ENCODE data around the gene MRTFA.

Gene MRTFA

GRCh38 chr22:40486962-40487602, 149.4 kb downstream of the MRTFA start:
- DNase-seq = no peak

- peak in 1 of 4 experiments; percentile 26 for DNase-seq
Observed at GRCh38 chr22:40485813-40486667, 150.5 kb downstream of the MRTFA start.

- DNase-seq = no peak
Observed at GRCh38 chr22:40484906-40485669, 151.4 kb downstream of the MRTFA start.

GRCh38 chr22:40482886-40483285, 153.6 kb downstream of the MRTFA start:
- DNase-seq = no peak

DNA sequence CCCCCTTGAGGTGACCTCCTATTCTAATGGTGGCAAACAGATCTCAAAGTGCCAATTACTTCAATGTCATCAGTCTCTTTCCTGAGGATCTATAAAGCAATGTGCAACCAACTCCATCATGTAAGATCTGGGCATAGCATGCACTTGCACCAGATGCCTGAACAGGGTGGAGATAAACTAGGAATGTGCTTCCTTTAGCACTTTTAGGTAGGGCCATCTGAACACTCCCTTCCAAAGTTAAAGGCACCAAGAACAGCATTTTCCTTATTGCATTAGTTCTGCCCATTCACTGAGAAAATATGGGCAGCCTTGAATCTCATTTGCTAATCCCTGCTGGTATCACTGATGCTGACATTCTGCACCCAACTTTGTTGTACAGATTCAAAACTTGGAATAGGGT, 154.1 kb downstream of the MRTFA start:
- no peak for DNase-seq

- DNase-seq = peak; percentile 17 to 43 (median 28)
Observed at GRCh38 chr22:40480996-40481395, 155.5 kb downstream of the MRTFA start.

GRCh38 chr22:40479887-40480538, 156.5 kb downstream of the MRTFA start:
- DNase-seq = peak in 3 of 4 experiments; percentile 13 to 61 (median 47)

- no peak for DNase-seq
Observed at GRCh38 chr22:40479126-40479800, 157.3 kb downstream of the MRTFA start.

DNA sequence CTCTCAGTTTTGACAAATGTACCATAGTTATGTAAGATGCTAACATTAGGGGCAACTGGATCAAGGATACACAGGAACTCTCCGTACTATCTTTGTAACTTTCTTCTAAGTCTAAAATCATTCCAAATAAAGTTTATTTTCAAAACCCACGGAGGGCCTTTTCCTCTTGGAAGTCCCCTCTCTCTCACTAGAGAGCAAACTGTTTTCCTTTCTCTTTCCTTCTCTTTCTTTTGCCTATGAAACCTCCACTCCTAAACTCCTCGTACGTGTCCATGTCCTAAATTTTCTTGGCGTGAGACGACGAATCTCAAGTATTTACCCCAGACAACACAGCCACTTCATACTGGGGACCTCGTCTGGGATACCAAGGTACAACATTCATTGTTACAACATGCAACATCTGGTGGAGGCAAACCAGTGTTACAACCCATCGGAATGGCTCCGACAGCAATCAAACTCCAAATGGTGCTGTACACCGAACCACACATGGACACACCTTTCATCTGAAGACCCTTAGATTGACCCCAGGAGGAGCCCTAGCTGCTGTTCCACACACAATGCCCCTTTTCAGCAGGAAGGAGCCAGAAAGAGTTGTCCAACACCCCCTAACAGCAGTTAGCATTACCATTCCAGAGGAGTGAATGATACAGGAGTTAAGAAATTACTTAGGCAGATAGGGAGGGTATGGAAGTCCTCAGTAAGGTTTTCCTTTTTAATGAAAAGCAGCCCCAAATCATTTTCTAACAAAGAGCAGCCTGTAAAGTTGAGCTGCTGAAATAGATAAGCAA, 158.0 kb downstream of the MRTFA start:
- DNase-seq = no peak

DNA sequence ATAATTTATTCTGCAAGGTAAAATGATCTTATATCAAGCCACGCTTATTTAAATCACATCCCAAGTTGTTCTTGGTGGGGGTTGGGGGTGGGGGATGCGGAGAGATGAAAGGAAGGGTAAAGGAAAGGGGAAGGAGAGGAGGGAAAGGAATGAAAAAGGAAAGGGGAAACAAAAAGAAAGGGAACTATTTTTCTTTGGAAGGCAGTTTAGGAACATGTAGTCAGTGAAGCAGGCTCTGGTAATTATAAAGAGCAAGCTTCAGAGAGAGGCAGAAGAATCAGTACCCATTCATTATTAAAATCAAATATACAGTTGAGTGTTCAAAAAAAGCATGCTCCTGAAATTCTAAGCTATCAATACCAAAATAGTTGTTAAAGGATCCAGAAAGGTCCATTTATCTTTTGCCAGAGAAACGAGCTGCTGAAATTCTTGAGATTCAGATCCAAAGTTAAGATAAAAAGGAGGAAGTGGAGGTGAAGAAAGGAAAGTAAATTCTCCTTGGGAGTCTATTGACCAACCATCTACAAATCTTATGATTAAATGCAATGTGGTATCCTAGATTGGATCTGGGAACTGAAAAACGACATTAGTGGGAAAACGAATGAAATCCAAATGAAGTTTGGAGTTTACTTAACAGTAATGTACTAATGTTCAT, 158.7 kb downstream of the MRTFA start:
- DNase-seq = peak in 2 of 4 experiments; percentile 28 to 29

- no peak for DNase-seq
Observed at GRCh38 chr22:40476341-40476740, 160.2 kb downstream of the MRTFA start.

- no peak for DNase-seq
Observed at GRCh38 chr22:40473703-40474102, 162.8 kb downstream of the MRTFA start.

- no peak for DNase-seq
Observed at GRCh38 chr22:40472579-40472978, 163.9 kb downstream of the MRTFA start.

- DNase-seq = no peak
Observed at GRCh38 chr22:40472051-40472450, 164.5 kb downstream of the MRTFA start.

- DNase-seq = no peak
Observed at GRCh38 chr22:40469181-40469580, 167.3 kb downstream of the MRTFA start.

DNA sequence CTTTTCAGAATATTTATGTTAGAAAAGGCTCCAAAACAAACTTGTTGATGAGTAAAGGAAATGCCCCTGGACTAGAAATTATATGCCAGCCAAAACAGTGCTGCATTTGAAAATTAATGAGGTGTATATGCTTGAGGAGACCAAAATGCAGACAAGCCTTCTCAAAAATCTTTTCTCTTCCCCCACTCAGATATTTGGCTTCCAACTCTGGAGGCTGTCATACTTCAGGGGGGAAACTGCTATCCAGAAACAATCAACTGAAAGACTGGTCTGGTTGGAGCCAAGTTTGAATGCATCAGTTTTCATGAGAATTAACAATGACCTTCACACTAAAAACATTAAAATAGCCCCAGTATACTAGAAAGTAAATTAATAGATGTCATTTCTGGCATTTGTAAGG, 167.9 kb downstream of the MRTFA start:
- no peak for DNase-seq

- DNase-seq = no peak
Observed at GRCh38 chr22:40466976-40467375, 169.5 kb downstream of the MRTFA start.

DNA sequence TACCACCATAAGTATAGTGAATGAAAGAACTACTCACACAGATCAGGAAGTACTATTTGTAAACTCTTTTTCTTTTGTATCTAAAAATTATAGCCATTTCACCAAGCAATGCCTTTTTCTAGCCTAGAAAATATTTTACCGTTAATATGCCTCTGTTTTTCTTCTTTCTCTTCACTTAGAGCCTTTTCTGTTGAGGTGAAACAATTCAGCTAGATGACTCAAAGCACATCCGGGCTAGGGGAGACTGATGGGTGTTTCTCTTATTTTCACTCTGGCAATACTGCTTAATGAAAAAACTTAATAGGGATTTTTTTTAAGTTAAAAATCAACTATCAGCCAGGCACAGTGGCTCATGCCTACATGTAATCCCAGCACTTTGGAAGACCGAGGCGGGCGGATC, 172.8 kb downstream of the MRTFA start:
- DNase-seq = peak in 3 of 4 experiments; percentile 29 to 46 (median 39)

- DNase-seq = peak; percentile 70 to 87 (median 84)
Observed at GRCh38 chr22:40463017-40463631, 173.4 kb downstream of the MRTFA start.

Data from suppressor macrophage (primary cell).